HG03064 (cell line): ENCODE measurements around the gene LYZL4.

Experiments
- ATAC-seq: cut with Tn5 transposase; IDR thresholded peaks from one replicate; pipeline ENCODE4 v1.9.1; 2021; ENCODE audit warnings: low read depth; ENCODE audit not compliant: unreplicated experiment

LYZL4 gene, protein sequence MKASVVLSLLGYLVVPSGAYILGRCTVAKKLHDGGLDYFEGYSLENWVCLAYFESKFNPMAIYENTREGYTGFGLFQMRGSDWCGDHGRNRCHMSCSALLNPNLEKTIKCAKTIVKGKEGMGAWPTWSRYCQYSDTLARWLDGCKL

DNA sequence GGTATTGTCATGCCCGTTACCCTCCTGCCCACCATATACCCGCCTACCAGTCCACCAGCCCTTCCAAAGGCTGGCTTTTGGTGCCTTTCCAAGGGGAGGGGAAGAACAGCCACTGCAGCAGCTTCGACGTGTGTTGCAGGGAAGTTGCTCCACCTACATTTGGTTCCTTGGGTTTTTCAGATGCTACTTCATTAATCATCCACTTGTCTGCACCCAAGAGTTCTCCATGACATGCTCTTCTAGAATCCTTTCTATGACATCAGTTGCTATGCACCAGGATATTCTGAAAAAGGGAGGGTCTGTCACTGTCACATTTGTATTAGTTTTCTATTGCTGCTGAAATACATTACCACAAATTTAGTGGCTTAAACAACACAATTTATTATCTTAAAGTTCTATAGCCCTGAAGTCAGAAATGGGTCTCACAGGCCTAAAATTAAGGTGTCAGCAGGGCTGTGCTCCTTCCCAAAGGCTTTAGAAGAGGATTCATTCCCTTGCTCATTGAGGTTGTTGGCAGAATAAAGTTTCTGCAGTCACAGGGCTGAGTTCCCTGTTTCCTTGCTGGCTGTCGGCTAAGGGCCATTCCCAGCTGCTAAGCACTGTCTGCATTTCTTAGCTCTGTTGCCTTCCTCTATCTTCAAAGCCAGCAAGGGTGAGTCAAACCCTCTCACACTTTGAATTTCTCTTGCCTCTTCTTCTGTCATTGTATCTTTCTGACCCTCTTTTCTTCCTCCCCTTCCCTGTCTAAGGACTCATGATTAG lies at the start of gene LYZL4:
Gene LYZL4 (minus strand): TSS at position 241 of the 762 bp plus-strand sequence. CDS start 3,359 bp downstream, outside the sequence.
- no peak for ATAC-seq

DNA sequence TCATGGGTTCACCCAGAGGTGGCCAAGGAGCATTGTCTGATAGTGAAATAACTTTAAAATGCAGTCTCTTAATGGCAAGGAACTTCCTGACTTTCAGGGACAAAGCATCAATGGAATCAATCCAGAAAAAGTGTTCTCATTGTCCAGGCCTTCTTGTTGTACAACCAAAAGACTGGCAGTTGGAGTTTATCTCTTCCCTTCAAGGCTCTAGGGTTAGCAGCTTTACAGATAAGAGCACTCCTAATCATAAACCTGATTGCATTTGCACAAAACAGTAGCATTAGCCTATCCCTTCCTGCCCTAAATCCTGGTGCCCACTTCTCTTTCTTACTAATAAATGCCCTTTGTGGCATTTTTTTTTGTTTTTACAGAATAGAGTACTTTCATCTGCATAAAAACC lies 48.7 kb upstream of the LYZL4 start:
- no peak for ATAC-seq

DNA sequence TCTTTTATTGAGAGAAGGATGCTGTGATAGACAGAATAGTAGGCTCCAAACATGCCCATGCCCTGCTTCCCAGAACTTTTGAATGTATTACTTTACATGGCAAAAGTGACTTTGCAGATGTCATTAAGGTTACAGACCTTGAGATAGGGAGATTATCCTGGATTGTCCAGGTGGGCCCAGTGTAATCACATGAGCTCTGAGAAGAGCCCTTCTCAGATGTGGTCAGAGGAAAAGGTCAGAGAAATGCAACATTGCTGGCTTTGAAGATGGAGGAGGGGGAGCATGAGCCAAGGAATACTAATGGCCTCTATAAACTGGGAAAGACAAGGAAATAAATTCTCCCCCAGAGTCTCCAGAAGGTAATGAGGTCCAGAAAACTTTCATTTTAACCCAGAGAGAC lies 45.8 kb upstream of the LYZL4 start:
- no peak for ATAC-seq

DNA sequence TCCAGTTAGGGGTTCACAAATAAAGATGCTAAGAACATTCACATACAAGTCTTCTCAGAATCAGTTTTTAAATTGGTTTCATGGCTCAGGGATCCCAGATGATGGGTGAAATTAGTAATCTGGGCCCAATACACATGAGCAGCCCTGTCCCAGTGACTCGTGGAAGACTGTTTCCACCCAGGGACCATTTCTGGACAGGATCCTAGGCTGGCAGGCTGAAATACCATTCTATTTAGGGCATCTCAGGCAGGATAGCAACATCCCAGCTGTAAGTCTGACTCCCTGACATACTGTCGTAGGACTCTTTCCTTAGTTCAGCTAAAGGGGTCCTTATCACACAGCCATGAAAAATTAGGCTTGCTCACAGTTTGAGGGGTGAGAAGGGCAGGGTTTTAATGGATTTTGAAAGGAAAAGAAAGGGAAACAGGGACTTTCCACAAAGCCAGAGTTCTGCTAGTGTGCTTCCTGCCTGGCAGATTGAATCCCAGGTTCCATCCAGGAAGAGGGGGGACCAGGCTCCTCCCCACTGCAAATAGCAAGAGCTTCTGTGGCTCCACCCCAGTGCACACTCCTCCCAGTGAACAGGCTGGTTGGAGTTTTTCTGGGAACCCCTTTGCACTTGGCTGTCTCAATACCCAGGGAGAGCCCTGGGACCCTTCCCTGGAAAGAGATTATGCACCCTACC lies 41.3 kb upstream of the LYZL4 start:
- no peak for ATAC-seq

DNA sequence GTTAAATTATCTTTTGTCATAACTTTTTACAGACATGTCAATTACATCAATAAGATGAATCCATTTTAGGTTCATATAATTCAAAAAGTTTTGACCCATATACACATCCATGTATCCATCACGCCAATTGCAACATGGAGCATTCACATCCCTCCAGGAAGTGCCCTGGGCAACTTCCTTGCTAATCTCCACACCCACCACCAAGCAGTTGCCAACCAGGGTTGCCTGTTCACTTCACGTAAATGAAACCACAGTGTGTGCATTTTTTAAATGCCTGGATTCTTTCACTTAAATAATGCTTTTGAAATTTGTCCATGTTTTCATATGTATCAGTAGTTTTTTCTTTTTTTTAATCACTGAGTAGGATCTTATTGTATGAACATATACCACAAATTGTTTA lies 40.7 kb upstream of the LYZL4 start:
- ATAC-seq = no peak

DNA sequence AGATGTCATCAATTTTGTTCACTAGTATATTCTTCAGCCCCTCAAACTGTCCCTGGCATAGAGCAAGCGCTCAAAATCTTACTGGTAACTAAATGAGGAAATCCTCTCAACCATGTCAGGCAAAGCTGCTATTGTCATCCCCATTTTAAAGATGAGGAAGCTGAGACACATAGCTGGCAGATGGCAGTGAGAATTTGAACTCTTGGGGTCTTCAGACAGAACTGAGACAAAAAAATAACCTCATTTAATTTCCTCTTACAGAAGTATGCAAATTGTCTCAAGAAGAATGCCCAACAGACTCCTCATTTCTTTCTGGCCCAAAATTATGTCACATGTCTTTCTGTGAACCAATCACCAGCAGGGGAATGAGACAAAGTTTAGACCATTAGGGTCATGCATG lies 40.2 kb upstream of the LYZL4 start:
- ATAC-seq = no peak

DNA sequence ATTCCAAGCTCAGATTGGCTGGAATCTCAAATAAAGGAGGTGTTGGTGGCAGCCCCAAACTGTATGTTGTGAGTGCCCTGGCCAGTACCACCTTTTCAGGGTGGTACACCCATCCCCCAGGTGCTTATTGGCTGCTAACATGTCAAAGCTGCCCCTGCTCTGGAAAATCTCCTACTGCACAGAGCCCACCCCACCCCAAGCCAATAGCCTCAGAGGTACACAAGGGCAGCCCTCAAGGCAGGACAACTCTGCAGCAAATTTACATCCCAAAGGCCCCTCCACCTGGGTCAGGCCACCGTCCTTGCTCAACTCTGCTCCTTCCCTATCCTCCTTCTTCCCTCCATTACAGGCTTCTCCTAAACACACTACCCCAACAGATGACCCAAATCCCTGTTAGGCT lies 37.1 kb upstream of the LYZL4 start:
- ATAC-seq = no peak

DNA sequence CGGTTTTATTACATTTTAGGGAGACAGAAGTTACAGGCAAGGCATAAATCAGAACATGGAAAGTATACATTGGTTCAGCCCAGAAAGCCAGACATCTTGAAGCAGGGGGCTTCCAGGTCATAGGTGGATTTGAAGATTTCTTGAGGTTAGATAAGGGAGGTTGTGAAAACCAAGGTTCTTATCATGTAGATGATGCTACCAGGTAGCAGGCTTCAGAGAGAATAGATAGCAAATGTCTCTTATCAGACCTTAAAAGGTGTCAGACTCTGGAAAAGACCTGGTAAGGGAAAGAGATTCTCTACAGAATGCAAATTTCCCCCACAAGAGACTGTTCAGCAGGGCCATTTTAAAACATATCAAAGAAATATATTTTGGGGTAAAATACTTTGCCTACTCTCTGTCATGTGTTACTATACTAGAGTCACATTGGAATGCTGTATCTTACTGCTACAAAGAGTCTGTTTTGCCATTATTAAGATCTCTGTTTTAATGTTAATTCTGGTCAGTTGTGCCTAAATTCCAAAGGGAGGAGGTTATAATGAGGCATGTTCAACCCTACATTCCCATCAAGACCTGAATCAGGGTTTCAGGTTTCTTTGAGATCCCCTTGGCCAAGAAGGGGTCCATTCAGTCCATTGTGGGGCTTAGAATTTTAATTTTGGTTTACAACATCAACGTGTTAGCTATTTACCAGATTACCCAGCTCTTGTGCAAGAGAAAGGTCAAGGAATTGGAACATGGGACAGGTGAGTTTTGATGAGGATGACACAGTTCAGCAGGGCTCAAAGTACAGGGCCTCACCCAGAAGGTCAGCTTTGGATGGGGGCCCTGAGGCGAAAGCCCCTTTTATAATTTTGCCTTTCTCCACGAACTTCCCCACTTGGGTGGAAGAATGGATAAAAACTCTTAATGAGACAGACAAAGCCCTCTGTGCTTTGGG lies 36.0 kb upstream of the LYZL4 start:
- ATAC-seq = no peak

DNA sequence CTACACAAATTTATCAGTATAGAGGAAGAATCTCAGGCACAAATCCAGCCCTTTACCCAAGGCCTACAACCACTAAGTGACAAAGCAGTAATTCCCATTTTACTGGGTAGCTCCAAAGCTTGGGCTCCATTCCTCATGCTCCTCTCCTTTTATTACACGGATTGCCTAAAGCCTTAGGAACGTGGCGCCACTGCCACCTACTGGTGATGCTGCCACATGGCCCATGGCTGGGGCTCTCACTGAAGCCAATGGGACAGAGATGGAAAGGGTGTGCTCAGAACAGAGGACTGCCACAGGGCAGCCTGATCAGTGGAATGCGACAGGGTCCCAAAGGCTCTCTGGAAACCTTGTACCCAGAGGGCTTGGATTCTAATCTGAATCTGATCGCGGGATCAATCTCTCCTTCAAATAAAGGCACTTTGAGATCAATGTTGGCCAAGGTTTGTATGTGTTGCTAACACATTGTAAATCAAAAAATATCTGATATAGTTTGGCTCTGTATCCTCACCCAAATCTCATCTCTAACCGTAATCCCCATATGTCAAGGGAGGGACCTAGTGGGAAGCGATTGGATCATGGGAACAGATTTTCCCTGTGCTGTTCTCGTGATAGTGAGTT lies 33.5 kb upstream of the LYZL4 start:
- no peak for ATAC-seq

DNA sequence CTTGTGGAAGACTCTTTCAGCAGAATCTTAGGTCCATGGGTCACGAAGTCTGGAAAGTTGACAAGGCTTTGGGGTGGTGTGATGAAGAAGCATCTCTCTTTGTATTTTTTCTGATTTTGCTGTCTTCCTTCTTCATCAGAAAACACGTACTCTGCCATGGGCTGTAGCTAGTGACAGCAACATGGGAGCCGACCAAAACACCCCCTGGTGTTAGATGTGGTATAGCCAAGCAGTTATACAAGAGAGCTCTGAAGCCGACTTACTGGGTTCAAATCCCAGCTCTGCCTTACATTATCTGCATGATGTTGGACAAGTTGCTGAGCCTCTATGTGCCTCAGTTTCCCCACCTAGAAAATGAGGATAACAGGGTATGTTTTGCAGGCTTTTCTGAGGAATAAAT lies 32.9 kb upstream of the LYZL4 start:
- ATAC-seq = no peak

DNA sequence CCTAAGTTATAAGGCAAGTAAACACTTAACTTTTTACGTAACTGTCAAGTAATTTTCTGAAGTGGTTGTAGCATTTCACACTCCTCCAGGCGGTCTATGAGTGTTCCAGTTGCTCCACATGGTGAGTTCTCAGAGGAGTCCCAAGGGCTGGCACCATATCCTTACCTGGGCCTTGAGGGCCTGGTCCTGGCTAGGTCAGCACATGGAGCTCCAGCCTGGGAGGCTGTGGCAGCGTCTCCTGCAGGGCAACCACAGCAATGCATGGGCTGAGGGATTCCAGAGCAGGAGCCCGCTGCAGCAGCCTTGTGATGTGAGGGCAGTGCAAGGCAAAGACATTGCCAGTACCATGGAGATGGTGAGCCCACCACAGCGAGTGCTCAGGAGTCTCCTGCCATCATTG lies 32.2 kb upstream of the LYZL4 start:
- no peak for ATAC-seq

DNA sequence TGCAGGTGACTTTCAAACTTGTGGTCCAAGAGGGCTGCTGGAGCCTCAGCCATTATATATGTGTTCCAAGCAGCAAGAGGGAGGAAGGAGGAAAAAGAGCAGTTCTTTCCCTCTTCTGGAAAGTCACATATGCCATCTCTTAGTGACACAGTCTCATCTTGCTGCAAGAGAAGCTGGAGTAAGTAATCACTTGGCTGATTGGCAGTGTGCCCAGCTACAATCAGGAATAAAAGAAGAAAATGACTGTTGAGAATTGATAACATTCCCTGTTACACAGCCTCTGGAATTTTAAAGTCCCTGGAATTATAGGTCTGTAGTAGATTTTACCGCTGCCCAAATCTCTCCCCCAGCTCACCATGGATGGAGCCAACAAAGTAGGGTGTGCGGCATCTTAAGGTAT lies 31.4 kb upstream of the LYZL4 start:
- no peak for ATAC-seq

DNA sequence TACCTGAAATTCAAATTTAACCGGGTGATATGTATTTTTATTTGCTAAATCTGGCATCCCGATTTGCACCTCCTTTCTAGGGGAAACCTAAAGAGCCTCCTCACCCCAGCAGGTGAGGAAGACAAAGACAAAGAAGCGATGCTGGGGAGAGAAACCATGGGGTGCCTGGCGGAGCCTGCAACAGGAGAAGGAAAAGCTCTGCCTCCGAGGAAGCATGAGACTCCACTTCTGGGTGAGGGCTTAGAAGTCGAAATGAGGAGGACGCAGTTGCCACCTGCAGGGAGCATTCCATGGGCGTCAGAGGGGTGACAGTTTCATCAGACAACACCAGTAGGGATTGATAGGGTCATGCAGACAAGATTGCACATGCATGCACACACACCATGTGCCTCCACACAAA lies 30.5 kb upstream of the LYZL4 start:
- ATAC-seq = no peak

DNA sequence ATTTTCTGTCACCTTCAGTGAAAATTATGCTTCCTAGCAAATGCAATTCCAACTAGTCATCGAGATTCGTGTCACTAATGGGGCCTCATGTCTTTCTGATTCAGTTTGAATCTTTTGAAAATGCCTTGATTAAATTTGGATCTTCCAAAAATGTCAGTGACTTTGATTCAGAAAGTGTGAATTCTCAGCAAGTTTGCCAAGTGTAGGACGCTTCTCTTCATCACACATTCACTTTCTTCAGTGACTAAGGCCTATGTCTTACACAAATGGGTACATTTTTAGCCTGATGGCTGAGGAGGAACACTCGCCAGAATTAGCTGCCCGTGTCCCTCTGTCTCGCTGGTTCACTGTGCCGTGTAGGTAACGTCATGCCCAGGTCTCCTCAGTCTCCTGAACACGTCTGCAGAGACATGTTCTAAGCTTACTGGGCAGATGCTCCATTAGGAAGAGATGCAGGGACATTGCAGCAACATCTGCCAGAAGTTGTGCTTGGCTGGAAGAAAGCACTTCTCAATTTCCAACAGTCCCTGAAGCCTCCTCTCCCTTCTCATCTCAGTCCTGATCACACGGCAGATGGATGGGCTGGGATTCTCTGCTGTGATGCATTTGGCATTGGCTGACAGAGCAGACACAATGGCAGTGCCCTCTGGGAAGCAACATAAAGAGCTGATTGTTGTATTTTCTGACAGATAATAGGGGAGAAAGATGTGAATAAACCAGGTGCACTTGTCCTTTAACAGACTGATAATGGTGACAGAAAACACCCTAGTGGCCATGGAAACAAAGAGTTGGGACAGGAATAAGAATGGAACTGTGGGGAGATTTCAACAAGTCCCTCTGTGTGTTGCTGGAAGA lies 29.1 kb upstream of the LYZL4 start:
- no peak for ATAC-seq

DNA sequence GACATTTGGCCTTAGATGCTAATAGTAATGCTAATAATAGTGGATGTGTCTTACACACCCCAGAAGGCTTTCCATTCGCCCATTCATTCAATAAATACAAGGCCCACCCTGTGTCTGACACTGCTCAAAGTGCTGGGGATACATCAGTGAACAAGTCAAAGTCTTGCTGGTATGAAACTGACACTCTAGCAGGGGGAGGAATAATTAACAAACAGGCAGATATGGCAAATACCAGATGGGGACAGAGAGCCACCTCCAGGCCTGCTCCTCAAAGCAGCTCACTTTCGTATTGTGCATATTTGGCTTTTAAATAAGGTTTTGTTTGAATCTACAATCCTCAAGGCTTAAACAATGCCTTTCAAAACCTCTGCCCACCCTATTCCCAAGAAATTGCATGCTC lies 28.3 kb upstream of the LYZL4 start:
- no peak for ATAC-seq

DNA sequence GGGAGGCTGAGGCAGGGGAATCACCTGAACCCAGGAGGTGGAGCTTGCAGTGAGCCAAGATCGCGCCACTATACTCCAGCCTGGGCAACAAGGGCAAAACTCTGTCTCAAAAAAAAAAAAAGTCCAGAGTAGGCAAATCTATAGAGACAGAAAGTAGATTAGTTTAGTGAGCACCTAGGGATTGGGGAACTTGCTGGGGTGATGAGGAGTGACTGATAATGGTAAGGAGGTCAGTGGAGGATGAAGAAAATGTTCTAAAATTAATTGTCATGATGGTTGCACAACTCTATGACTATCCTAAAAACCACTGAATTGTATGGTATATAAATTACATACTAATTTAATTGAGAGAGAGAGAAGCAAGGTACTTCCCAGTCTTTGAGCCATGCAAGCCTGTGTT lies 27.8 kb upstream of the LYZL4 start:
- ATAC-seq = no peak

DNA sequence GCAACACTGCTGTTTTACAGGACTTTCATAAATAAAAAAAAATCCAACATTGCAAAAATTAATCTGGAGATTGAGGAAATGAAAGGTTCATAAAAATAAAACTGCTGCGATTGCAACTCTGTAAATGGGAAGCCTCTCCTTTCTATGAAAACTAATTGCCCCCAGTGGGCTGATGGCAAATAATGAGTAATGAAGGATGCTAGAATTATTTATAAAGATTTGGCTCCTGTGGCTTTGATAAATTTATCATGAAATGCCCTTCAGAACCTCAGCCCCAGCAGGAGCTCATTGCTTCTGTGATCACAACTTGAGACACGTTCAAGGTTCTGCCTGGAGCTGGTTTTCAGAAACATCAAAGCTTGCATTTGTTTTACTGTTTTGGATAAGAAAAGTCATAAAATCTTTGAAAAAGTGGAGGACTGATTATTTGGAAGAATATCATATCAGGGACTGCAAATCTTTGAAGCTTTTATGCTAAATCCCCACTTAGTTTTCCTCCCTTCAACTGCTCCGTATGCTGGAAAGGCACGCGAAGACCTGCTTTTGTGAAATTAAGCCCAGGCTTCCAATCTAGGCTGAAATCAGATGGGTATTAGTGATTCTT lies 24.5 kb upstream of the LYZL4 start:
- no peak for ATAC-seq

DNA sequence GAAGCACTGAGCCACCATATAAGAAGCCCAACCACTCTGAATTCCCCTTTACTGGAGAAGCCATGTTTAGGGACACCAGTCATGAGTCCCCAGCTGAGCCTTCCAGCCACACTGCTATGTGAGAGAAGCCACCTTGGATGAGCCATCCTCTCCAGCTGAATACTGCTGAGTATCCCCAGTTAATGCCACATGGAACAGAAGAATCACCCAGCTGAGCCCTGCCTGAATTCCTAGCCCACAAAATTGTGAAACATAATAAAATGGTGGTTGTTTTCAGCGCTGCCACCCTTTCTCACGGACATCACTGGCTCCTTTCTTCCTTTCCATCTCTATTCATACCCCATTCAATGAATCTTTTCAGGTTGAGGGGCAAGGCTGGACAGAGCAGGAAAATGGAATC lies 22.1 kb upstream of the LYZL4 start:
- ATAC-seq = no peak
